WTC11 (cell line): Measurements from ENCODE around the gene ANO1. TPM values are rescaled to one million over a fixed set of nuclear protein-coding genes. Genes with fewer than 3 reads are reported as not detected.

Experiments used
- ATAC-seq: fragments of 200-7000 bp; cut with Tn5 transposase; 2 replicates; pipeline ENCODE4 v1.10.0; 2021; ENCODE audit warnings: mild to moderate bottlenecking, moderate library complexity
- CTCF ChIA-PET: fragments of 300-600 bp; sonication (Branson Sonifier 250); formaldehyde crosslinking; loops from one replicate; lab custom pipeline; 2021; ENCODE audit warnings: antibody characterized with exemption; lab: Charles Lee
- POLR2A ChIA-PET: fragments of 350-600 bp; sonication (Branson Sonifier 250); formaldehyde crosslinking; loops from one replicate; lab custom pipeline; 2021; ENCODE audit warnings: antibody characterized with exemption; lab: Charles Lee
- DNase-seq: peaks from one replicate; pipeline ENCODE4 v3.0.0; 2021; ENCODE audit warnings: low spot score
- H3K27ac Mint-ChIP-seq: 2 replicates; pipeline ENCODE4 v1.8.0; 2021; ENCODE audit warnings: mixed read lengths
- H3K27me3 Mint-ChIP-seq: 2 replicates; pipeline ENCODE4 v1.8.0; 2021; ENCODE audit warnings: low read depth, mild to moderate bottlenecking, moderate library complexity, mixed read lengths
- H3K36me3 Mint-ChIP-seq: 2 replicates; pipeline ENCODE4 v1.8.0; 2021; ENCODE audit warnings: mixed read lengths
- H3K4me1 Mint-ChIP-seq: 2 replicates; pipeline ENCODE4 v1.8.0; 2022; ENCODE audit warnings: mixed read lengths
- H3K4me3 Mint-ChIP-seq: 2 replicates; pipeline ENCODE4 v1.8.0; 2021; ENCODE audit warnings: mild to moderate bottlenecking, moderate library complexity, mixed read lengths
- H3K9me3 Mint-ChIP-seq: 2 replicates; pipeline ENCODE4 v1.8.0; 2021; ENCODE audit warnings: mixed read lengths
- ATF1 ChIP-seq: sonication (generic); formaldehyde crosslinking; IDR thresholded peaks from 2 replicates; pipeline ENCODE4 v1.8.1; 2023; ENCODE audit warnings: mild to moderate bottlenecking, moderate library complexity, missing genetic modification reagents
- ATF3 ChIP-seq: sonication (generic); formaldehyde crosslinking; conservative IDR thresholded peaks from 2 replicates; pipeline ENCODE4 v1.8.1; 2022; ENCODE audit warnings: mild to moderate bottlenecking, missing genetic modification reagents
- CREB1 ChIP-seq: sonication (generic); formaldehyde crosslinking; IDR thresholded peaks from 2 replicates; pipeline ENCODE4 v1.8.0; 2023; ENCODE audit warnings: mild to moderate bottlenecking, missing genetic modification reagents
- HMGA2 ChIP-seq: fragments of 250-450 bp; sonication (Bioruptor Pico); IDR thresholded peaks from 2 replicates; pipeline ENCODE4 v1.4.0; 2021; ENCODE audit warnings: mild to moderate bottlenecking, moderate library complexity
- MAX ChIP-seq: sonication (generic); formaldehyde crosslinking; IDR thresholded peaks from 2 replicates; pipeline ENCODE4 v1.8.0; 2022; ENCODE audit warnings: mild to moderate bottlenecking, missing genetic modification reagents
- MYBL2 ChIP-seq: sonication (generic); formaldehyde crosslinking; IDR thresholded peaks from 2 replicates; pipeline ENCODE4 v1.8.1; 2023; ENCODE audit warnings: mild to moderate bottlenecking, moderate library complexity, missing genetic modification reagents
- NFATC4 ChIP-seq: fragments of 250-450 bp; sonication (Bioruptor Pico); IDR thresholded peaks from 2 replicates; pipeline ENCODE4 v1.9.0; 2021; ENCODE audit warnings: mild to moderate bottlenecking
- NFYB ChIP-seq: sonication (generic); formaldehyde crosslinking; conservative IDR thresholded peaks from 2 replicates; pipeline ENCODE4 v1.8.0; 2022; ENCODE audit warnings: low read depth, missing genetic modification reagents
- PRRX2 ChIP-seq: fragments of 250-450 bp; sonication (Bioruptor Pico); IDR thresholded peaks from 2 replicates; pipeline ENCODE4 v1.8.0; 2021; ENCODE audit warnings: mild to moderate bottlenecking
- STAT6 ChIP-seq: sonication (generic); formaldehyde crosslinking; conservative IDR thresholded peaks from 2 replicates; pipeline ENCODE4 v1.8.1; 2023; ENCODE audit warnings: mild to moderate bottlenecking, low read depth, missing genetic modification reagents, moderate library complexity
- ZNF423 ChIP-seq: fragments of 250-450 bp; sonication (Bioruptor Pico); IDR thresholded peaks from 2 replicates; pipeline ENCODE4 v2.1.2; 2022; ENCODE audit warnings: mild to moderate bottlenecking, moderate library complexity
- ZNF425 ChIP-seq: fragments of 250-450 bp; sonication (Bioruptor Pico); conservative IDR thresholded peaks from 2 replicates; pipeline ENCODE4 v1.9.0; 2021; ENCODE audit warnings: mild to moderate bottlenecking
- ZNF532 ChIP-seq: fragments of 250-450 bp; sonication (Bioruptor Pico); IDR thresholded peaks from 2 replicates; pipeline ENCODE4 v1.9.0; 2021; ENCODE audit warnings: mild to moderate bottlenecking, borderline replicate concordance
- ZNF671 ChIP-seq: fragments of 250-450 bp; sonication (Bioruptor Pico); IDR thresholded peaks from 2 replicates; pipeline ENCODE4 v1.8.0; 2021; ENCODE audit warnings: mild to moderate bottlenecking
- total RNA-seq: library from RNA; stranded (reverse); gene quantifications from 3 replicates; pipeline ENCODE4 v1.2.3, GENCODE V29; 2021

Gene ANO1
- total RNA-seq, 1 experiment from 2014 or later, result 4.1 TPM

GRCh38 chr11:70115778-70116177 is 37.7 kb downstream of the ANO1 start (continued):
- TF ChIP-seq ZNF532 (CRISPR knock-in tag), result no peak

GRCh38 chr11:70116386-70117065 is 38.4 kb downstream of the ANO1 start:
- ChIA-PET CTCF (interaction anchor here (0.7 to 1.1 kb wide), 3 partner anchors 75 to 198 kb away, joined by 3 to 4 read pairs (median 3); no protein-coding TSS in a partner anchor), POLR2A (interaction anchor here (1.0 kb wide), 1 partner anchor 12 kb away, joined by 6 read pairs; no protein-coding TSS in a partner anchor)
- ATAC-seq (no peak), DNase-seq (no peak)
- no peak overlapping the region for H3K4me3 Mint-ChIP-seq
- no peak overlapping the region; the same call in 1 of the 2 replicates for H3K27ac Mint-ChIP-seq
- no peak for TF ChIP-seq CREB1 (CRISPR knock-in tag)
- TF ChIP-seq ZNF423 (CRISPR knock-in tag), result peak; percentile 40; the same call in 1 of the 2 replicates
- no peak for TF ChIP-seq MYBL2 (CRISPR knock-in tag)
- TF ChIP-seq ZNF671 (CRISPR knock-in tag), result no peak
- no peak for TF ChIP-seq ZNF425 (CRISPR knock-in tag)
- TF ChIP-seq, all 79 proteins: peak for 1
- Mint-ChIP-seq H3K9me3 (peaks cover 17% of the 10 kb centered on the region), H3K36me3 (no peaks in the 10 kb centered on the region), H3K4me1 (peaks cover 6% of the 10 kb centered on the region), H3K27me3 (no peaks in the 10 kb centered on the region)

- DNase-seq (no peak), ATAC-seq (no peak)
- ChIA-PET POLR2A (no interaction called here), CTCF (interaction anchor here (0.7 kb wide), 1 partner anchor 158 kb away, joined by 4 read pairs; no protein-coding TSS in a partner anchor)
- TF ChIP-seq MYBL2 (CRISPR knock-in tag), result no peak
- TF ChIP-seq NFYB (CRISPR knock-in tag), result no peak
- no peak for TF ChIP-seq STAT6 (CRISPR knock-in tag)
- TF ChIP-seq NFATC4 (CRISPR knock-in tag), result no peak
- no peak for TF ChIP-seq PRRX2 (CRISPR knock-in tag)
- no peak for TF ChIP-seq ATF3 (CRISPR knock-in tag)
- TF ChIP-seq MAX, result no peak
- TF ChIP-seq ATF1 (CRISPR knock-in tag), result no peak
- TF ChIP-seq HMGA2, result no peak
- peaks cover 17% of the 10 kb centered on the region for H3K9me3 Mint-ChIP-seq
- H3K4me1 Mint-ChIP-seq, result peaks cover 3% of the 10 kb centered on the region
- no peak overlapping the region for H3K4me3 Mint-ChIP-seq
- no peaks in the 10 kb centered on the region for H3K27me3 Mint-ChIP-seq
- H3K36me3 Mint-ChIP-seq, result no peaks in the 10 kb centered on the region
- H3K27ac Mint-ChIP-seq, result no peak overlapping the region
These were observed 39.5 kb downstream of the ANO1 start for GRCh38 chr11:70117567-70118145.
